Measurements from ENCODE around the gene GPANK1.

The GPANK1 gene

DNA sequence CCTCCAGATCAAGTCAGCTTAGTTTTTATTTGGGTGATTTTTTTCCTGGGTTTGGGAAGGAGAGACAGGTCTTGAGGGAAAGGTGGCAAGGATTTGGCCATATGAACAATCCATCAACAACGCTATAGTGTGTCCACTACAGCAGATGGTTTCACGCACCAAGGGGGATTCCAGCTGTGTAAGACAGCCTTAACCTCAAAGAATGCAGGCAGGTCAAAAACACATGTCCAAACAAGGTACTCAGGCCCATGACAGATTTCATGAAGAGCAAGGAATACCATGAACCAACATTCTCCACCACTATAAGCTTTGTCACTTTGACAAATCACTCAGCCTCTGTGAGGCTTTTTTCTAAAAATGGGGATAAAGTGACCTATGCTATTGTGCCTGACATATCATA is 47.8 kb downstream of the GPANK1 start:
- DNase-seq (ENCODE audit: low read depth): no peak

GRCh38 chr6:31615748-31616147 is 49.0 kb downstream of the GPANK1 start:
- no peak for DNase-seq (ENCODE audit: low read depth)

- DNase-seq (ENCODE audit: low read depth): no peak
Observed at GRCh38 chr6:31614684-31615578, 49.9 kb downstream of the GPANK1 start, which contains the start of gene AIF1. Gene AIF1, plus strand, starts transcription at chr6:31615234. Its CDS starts 96 bp downstream, at chr6:31615330.

DNA sequence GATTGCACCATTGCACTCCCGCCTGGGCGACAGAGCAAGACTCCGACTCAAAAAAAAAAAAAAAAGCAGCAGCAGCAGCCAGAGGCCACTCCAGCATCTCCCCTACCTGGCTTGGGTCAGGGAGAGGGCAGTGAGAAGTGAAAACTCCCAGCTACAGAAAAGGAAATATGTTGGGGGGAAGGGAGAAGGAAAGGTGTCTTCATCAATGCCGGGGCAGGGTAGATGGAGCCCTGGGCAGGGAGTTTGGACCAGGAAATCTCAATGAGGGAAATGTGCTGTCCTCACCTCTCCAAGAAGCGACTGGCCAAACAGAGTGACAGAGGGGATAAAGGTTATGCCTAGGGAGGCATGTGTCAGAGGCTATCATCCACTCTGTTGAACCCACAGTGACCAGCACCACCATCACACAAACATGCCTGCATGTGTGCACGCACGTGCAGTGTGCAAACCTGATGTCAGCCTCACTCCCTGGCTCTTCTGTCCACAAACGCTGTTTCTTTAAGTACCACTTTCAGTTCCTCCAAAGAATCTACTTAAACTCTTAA is 50.6 kb downstream of the GPANK1 start:
- no peak for DNase-seq (ENCODE audit: low read depth)
